SK-N-MC (cell line): ENCODE data around the gene MYO5B.

ENCODE experiments used
- DNase-seq: peaks from one replicate; pipeline ENCODE4 v3.0.0-alpha.2; 2011; ENCODE audit warnings: low read depth, low spot score
- H3K27ac ChIP-seq: fragments of 200-600 bp; sonication (generic); 2 replicates; pipeline ENCODE4 v1.5.1; 2016; ENCODE audit warnings: mixed run types
- H3K36me3 ChIP-seq: fragments of 200-600 bp; sonication (generic); 2 replicates; pipeline ENCODE4 v1.6.1; 2017; ENCODE audit warnings: antibody characterized with exemption, low read length, mixed read lengths; ENCODE audit not compliant: insufficient read depth
- H3K4me3 ChIP-seq: fragments of 200-600 bp; sonication (generic); 2 replicates; pipeline ENCODE4 v1.5.1; 2016
- H3K9ac ChIP-seq: fragments of 200-600 bp; sonication (generic); 2 replicates; pipeline ENCODE4 v1.8.0; 2017; ENCODE audit warnings: mixed run types, mixed read lengths; ENCODE audit not compliant: insufficient read length
- H3K9me3 ChIP-seq: fragments of 200-600 bp; sonication (generic); 2 replicates; pipeline ENCODE4 v1.6.1; 2017; ENCODE audit warnings: low read depth, mild to moderate bottlenecking, antibody characterized with exemption, low read length, moderate library complexity, mixed read lengths
- EZH2 ChIP-seq: fragments of 200-600 bp; sonication (generic); IDR thresholded peaks from one replicate; pipeline ENCODE4 v1.6.1; 2017; ENCODE audit warnings: antibody characterized with exemption
- FOXP2 ChIP-seq: optimal IDR thresholded peaks from 2 replicates; pipeline ENCODE3; 2011; ENCODE audit warnings: mild to moderate bottlenecking, moderate library complexity; ENCODE audit not compliant: insufficient read depth; ENCODE audit errors: extremely low read length, control extremely low read depth
- POLR2AphosphoS5 ChIP-seq: IDR thresholded peaks from 2 replicates; pipeline ENCODE4 v1.6.1; 2012; ENCODE audit warnings: mild to moderate bottlenecking, low read depth, low read length, borderline replicate concordance

The MYO5B gene

GRCh38 chr18:49857708-49858107, 337.2 kb downstream of the MYO5B start:
- no peak overlapping the region for H3K4me3 ChIP-seq
- DNase-seq = no peak
- H3K9me3 ChIP-seq = no peaks in the 10 kb centered on the region
- H3K27ac ChIP-seq = no peak overlapping the region
- H3K9ac ChIP-seq = no peak overlapping the region
- H3K36me3 ChIP-seq = no peaks in the 10 kb centered on the region
- TF ChIP-seq EZH2 = no peak
- TF ChIP-seq FOXP2 = no peak
- no peak for TF ChIP-seq POLR2AphosphoS5

- TF ChIP-seq POLR2AphosphoS5 = no peak
- no peak for TF ChIP-seq FOXP2
- no peak for TF ChIP-seq EZH2
- H3K9me3 ChIP-seq = no peaks in the 10 kb centered on the region
- no peak for DNase-seq
- no peak overlapping the region for H3K9ac ChIP-seq
- H3K4me3 ChIP-seq = no peak overlapping the region
- no peaks in the 10 kb centered on the region for H3K36me3 ChIP-seq
- H3K27ac ChIP-seq = no peak overlapping the region
Observed at GRCh38 chr18:49856496-49856895, 338.5 kb downstream of the MYO5B start.

DNA sequence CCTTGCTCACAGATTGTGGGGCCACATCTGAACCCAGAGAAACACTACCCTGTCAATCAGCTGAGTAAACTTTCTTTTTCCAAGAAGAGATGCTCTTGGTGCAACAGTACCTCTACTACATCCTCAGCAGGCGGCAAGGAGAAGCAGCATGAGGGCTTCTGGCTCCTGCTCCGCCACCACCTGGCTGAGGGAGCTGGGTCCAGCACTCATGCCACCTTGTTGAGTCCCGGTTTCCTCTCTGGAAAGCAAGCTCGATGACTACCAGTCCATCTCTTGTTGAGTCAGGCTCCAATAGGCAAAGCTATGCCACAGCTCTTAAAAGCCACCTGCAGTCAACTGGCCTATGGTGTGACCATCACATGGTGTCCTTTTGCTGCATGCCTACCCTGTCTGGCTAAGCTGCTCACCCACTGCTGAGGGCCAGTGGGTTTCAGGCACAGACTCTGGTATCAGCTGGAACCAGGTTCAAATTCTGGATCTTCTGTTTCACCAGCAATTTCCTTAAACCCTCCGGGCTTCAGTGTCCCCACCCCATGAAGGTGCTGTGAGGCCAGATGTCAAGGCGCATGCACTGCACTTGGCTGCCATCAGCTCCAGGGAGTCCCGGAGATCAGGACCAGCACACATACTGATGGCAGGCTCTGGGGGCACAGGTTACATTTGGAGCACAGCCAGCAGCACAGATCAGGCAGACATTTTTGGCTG, 339.1 kb downstream of the MYO5B start:
- no peak for TF ChIP-seq FOXP2
- TF ChIP-seq EZH2 = no peak
- no peak for TF ChIP-seq POLR2AphosphoS5
- Histone ChIP-seq H3K4me3 (no peak overlapping the region), H3K9ac (no peak overlapping the region), H3K27ac (no peak overlapping the region), H3K36me3 (no peaks in the 10 kb centered on the region), H3K9me3 (no peaks in the 10 kb centered on the region)
- DNase-seq = no peak

DNA sequence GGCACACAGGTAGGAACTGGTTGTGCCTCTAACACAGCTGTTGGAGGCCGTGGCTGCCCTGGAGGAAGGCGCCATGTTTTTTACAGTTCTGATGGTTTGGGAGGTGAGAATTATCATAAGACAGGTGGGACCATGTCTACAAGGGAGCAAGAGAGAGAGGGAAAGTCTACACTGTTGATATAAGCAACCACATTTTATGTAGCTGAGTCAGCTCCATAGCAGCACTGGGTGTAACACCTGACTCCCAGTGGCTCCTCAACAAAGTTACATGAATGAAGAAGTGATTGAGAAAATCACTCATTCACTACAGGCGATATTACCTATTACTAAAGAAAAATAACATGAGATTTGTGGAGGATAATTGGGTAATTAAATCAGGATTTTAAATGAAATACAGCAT, 340.3 kb downstream of the MYO5B start:
- no peak for TF ChIP-seq POLR2AphosphoS5
- no peak for TF ChIP-seq FOXP2
- no peak for TF ChIP-seq EZH2
- no peak overlapping the region for H3K9ac ChIP-seq

DNA sequence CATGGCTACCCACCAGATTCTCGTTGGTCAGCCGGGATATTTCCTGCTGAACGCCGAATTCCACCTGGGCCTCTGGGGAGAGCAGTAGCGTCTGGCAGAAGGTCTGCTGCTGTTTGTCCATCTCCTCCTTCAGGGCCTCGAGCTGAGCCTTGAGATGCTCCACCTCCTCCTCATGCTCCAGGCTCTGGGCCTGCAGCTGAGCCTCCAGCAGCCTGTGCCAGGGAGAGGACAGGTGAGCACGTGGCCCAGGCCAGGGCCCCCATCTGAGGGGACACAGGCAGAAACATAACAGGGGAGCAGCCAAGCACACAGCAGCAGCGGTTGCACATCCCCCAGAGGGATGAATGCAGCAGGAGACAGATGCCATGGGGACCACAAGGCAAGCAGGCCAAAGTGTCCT, 341.5 kb downstream of the MYO5B start:
- H3K4me3 ChIP-seq = no peak overlapping the region
- no peaks in the 10 kb centered on the region for H3K9me3 ChIP-seq
- no peak for TF ChIP-seq FOXP2
- TF ChIP-seq POLR2AphosphoS5 = no peak
- no peak for TF ChIP-seq EZH2
- no peak overlapping the region for H3K9ac ChIP-seq
- no peaks in the 10 kb centered on the region for H3K36me3 ChIP-seq
- no peak overlapping the region for H3K27ac ChIP-seq
- DNase-seq = no peak

More for the DNA sequence above, 340.3 kb downstream of the MYO5B start:
- no peaks in the 10 kb centered on the region for H3K36me3 ChIP-seq
- H3K27ac ChIP-seq = no peak overlapping the region
- H3K9me3 ChIP-seq = no peaks in the 10 kb centered on the region
- no peak for DNase-seq
- no peak overlapping the region for H3K4me3 ChIP-seq

- no peak overlapping the region for H3K27ac ChIP-seq
- no peak for DNase-seq
- H3K9me3 ChIP-seq = no peaks in the 10 kb centered on the region
- no peak for TF ChIP-seq EZH2
- no peak for TF ChIP-seq FOXP2
- no peak for TF ChIP-seq POLR2AphosphoS5
- H3K4me3 ChIP-seq = no peak overlapping the region
- no peaks in the 10 kb centered on the region for H3K36me3 ChIP-seq
- H3K9ac ChIP-seq = no peak overlapping the region
Observed at GRCh38 chr18:49853011-49853410, 341.9 kb downstream of the MYO5B start.

GRCh38 chr18:49851624-49852023, 343.3 kb downstream of the MYO5B start:
- DNase-seq = no peak
- no peak overlapping the region for H3K4me3 ChIP-seq
- no peak overlapping the region for H3K9ac ChIP-seq
- H3K9me3 ChIP-seq = no peaks in the 10 kb centered on the region
- H3K27ac ChIP-seq = no peak overlapping the region
- H3K36me3 ChIP-seq = no peaks in the 10 kb centered on the region
- TF ChIP-seq FOXP2 (no peak), POLR2AphosphoS5 (no peak), EZH2 (no peak)

DNA sequence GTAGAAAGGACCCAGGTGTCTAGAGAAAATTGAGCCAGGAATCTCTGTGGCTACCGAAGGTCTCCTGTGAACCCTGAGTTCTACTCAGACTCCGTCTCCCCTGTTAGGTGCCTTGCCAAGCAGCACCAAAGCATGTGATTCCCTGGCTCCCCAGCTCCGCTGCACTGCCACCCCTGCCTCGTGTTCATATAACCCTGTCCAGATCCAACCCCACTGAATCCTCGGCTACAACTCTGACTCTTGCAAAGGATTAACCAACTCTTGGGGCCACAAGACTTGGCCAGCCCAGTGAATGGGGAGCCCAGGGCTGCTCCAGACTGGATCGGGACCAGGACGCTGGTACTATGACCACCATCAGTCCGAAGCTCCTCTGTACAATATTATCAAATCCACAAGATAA, 344.3 kb downstream of the MYO5B start:
- Histone ChIP-seq H3K4me3 (no peak overlapping the region), H3K9ac (no peak overlapping the region), H3K9me3 (no peaks in the 10 kb centered on the region), H3K36me3 (no peaks in the 10 kb centered on the region), H3K27ac (no peak overlapping the region)
- TF ChIP-seq EZH2 (no peak), FOXP2 (no peak), POLR2AphosphoS5 (no peak)
- no peak for DNase-seq

- H3K36me3 ChIP-seq = no peaks in the 10 kb centered on the region
- H3K9ac ChIP-seq = no peak overlapping the region
- no peak for DNase-seq
- TF ChIP-seq FOXP2 (no peak), EZH2 (no peak), POLR2AphosphoS5 (no peak)
- no peak overlapping the region for H3K27ac ChIP-seq
- no peak overlapping the region for H3K4me3 ChIP-seq
- H3K9me3 ChIP-seq = no peaks in the 10 kb centered on the region
Observed at GRCh38 chr18:49849331-49850217, 345.4 kb downstream of the MYO5B start.
